ENCODE data around the gene VEZT. TPM values are rescaled to one million over a fixed set of nuclear protein-coding genes. Genes with fewer than 3 reads are reported as not detected.

Gene VEZT
- total RNA-seq, 1 donor from 2014 or later = 42.0 TPM

- intact Hi-C loops (cut with micrococcal nuclease) = no loop called here
Observed at GRCh38 chr12:95248604-95249360, 31.2 kb downstream of the VEZT start.

- intact Hi-C loops (cut with micrococcal nuclease) = no loop called here
Observed at GRCh38 chr12:95253386-95253785, 35.8 kb downstream of the VEZT start.

- intact Hi-C loops (cut with micrococcal nuclease) = no loop called here
Observed at GRCh38 chr12:95257541-95257940, 39.9 kb downstream of the VEZT start.

GRCh38 chr12:95258151-95258550, 40.5 kb downstream of the VEZT start:
- intact Hi-C loops (cut with micrococcal nuclease) = no loop called here

GRCh38 chr12:95258803-95259202, 41.2 kb downstream of the VEZT start:
- intact Hi-C loops (cut with micrococcal nuclease) = no loop called here

GRCh38 chr12:95259368-95259767, 41.8 kb downstream of the VEZT start:
- intact Hi-C loops (cut with micrococcal nuclease) = no loop called here

GRCh38 chr12:95261109-95261508, 43.5 kb downstream of the VEZT start:
- intact Hi-C loops (cut with micrococcal nuclease) = no loop called here

GRCh38 chr12:95262808-95263207, 45.2 kb downstream of the VEZT start:
- intact Hi-C loops (cut with micrococcal nuclease) = no loop called here

GRCh38 chr12:95265765-95266164, 48.2 kb downstream of the VEZT start:
- intact Hi-C loops (cut with micrococcal nuclease) = no loop called here

- intact Hi-C loops (cut with micrococcal nuclease) = no loop called here
Observed at GRCh38 chr12:95266254-95266653, 48.6 kb downstream of the VEZT start.

GRCh38 chr12:95269892-95270291, 52.3 kb downstream of the VEZT start:
- intact Hi-C loops (cut with micrococcal nuclease) = no loop called here

GRCh38 chr12:95271465-95271864, 53.9 kb downstream of the VEZT start:
- intact Hi-C loops (cut with micrococcal nuclease) = no loop called here

GRCh38 chr12:95277139-95277538, 59.5 kb downstream of the VEZT start:
- intact Hi-C loops (cut with micrococcal nuclease) = no loop called here

- intact Hi-C loops (cut with micrococcal nuclease) = no loop called here
Observed at GRCh38 chr12:95279856-95280255, 62.2 kb downstream of the VEZT start.

GRCh38 chr12:95282266-95282665, 64.7 kb downstream of the VEZT start:
- intact Hi-C loops (cut with micrococcal nuclease) = no loop called here

GRCh38 chr12:95283371-95283770, 65.8 kb downstream of the VEZT start:
- intact Hi-C loops (cut with micrococcal nuclease) = no loop called here

GRCh38 chr12:95286713-95287112, 69.1 kb downstream of the VEZT start:
- intact Hi-C loops (cut with micrococcal nuclease) = no loop called here

- intact Hi-C loops (cut with micrococcal nuclease) = no loop called here
Observed at GRCh38 chr12:95291501-95291900, 73.9 kb downstream of the VEZT start.

- intact Hi-C loops (cut with micrococcal nuclease) = no loop called here
Observed at GRCh38 chr12:95298916-95299315, 81.3 kb downstream of the VEZT start.

GRCh38 chr12:95300286-95300685, 82.7 kb downstream of the VEZT start:
- intact Hi-C loops (cut with micrococcal nuclease) = no loop called here

- intact Hi-C loops (cut with micrococcal nuclease) = no loop called here
Observed at GRCh38 chr12:95303476-95303875, 85.9 kb downstream of the VEZT start.

GRCh38 chr12:95304673-95305198, 87.1 kb downstream of the VEZT start:
- intact Hi-C loops (cut with micrococcal nuclease) = no loop called here

GRCh38 chr12:95312656-95313055, 95.0 kb downstream of the VEZT start:
- intact Hi-C loops (cut with micrococcal nuclease) = no loop called here
